HL-60 (cell line): Measurements from ENCODE around the gene CAMTA1.

Experiments used
- DNase-seq, 2 experiments: peaks; one replicate each; pipeline ENCODE4 v3.0.0-alpha.2; 2010 to 2020; ENCODE audit warnings: low read depth in 1 of 2, low spot score in 1 of 2
- H3K27ac ChIP-seq: fragments of 250-450 bp; sonication (Bioruptor Pico); replicated peaks from 2 replicates; pipeline ENCODE4 v1.5.1; 2020; ENCODE audit warnings: mild to moderate bottlenecking, moderate library complexity
- H3K27me3 ChIP-seq: fragments of 250-450 bp; sonication (Bioruptor Pico); 2 replicates; pipeline ENCODE4 v1.5.1; 2021; ENCODE audit warnings: mild to moderate bottlenecking, moderate library complexity; ENCODE audit not compliant: insufficient read depth, poor library complexity, severe bottlenecking
- H3K4me3 ChIP-seq: replicated peaks from 2 replicates; pipeline ENCODE4 v1.5.1; 2011; ENCODE audit warnings: mild to moderate bottlenecking, control low read depth, low read length; ENCODE audit not compliant: insufficient read depth
- GABPA ChIP-seq: IDR thresholded peaks from 2 replicates; pipeline ENCODE4 v1.6.1; 2012; ENCODE audit warnings: low read depth
- POLR2AphosphoS5 ChIP-seq: IDR thresholded peaks from 2 replicates; pipeline ENCODE4 v1.6.1; 2012; ENCODE audit warnings: low read depth
- SPI1 ChIP-seq: IDR thresholded peaks from 2 replicates; pipeline ENCODE4 v1.6.1; 2012; ENCODE audit warnings: low read depth, mild to moderate bottlenecking, borderline replicate concordance
- TF ChIP-seq, protein P1 (sequence below): IDR thresholded peaks from 2 replicates; pipeline ENCODE4 v1.6.1; 2012; ENCODE audit warnings: low read depth; ENCODE audit not compliant: insufficient replicate concordance
- TF ChIP-seq, protein P2 (sequence below): IDR thresholded peaks from one replicate; pipeline ENCODE4 v1.5.1; 2011; ENCODE audit warnings: low read length, control low read depth, inconsistent platforms; ENCODE audit not compliant: insufficient read depth

CAMTA1 gene

GRCh38 chr1:7079637-7080036 is 294.4 kb downstream of the CAMTA1 start:
- DNase-seq = no peak
- H3K27me3 ChIP-seq = no peaks in the 10 kb centered on the region
- H3K4me3 ChIP-seq = no peak overlapping the region
- H3K27ac ChIP-seq = no peak overlapping the region
- TF ChIP-seq POLR2AphosphoS5 = no peak
- TF ChIP-seq, protein P1, sequence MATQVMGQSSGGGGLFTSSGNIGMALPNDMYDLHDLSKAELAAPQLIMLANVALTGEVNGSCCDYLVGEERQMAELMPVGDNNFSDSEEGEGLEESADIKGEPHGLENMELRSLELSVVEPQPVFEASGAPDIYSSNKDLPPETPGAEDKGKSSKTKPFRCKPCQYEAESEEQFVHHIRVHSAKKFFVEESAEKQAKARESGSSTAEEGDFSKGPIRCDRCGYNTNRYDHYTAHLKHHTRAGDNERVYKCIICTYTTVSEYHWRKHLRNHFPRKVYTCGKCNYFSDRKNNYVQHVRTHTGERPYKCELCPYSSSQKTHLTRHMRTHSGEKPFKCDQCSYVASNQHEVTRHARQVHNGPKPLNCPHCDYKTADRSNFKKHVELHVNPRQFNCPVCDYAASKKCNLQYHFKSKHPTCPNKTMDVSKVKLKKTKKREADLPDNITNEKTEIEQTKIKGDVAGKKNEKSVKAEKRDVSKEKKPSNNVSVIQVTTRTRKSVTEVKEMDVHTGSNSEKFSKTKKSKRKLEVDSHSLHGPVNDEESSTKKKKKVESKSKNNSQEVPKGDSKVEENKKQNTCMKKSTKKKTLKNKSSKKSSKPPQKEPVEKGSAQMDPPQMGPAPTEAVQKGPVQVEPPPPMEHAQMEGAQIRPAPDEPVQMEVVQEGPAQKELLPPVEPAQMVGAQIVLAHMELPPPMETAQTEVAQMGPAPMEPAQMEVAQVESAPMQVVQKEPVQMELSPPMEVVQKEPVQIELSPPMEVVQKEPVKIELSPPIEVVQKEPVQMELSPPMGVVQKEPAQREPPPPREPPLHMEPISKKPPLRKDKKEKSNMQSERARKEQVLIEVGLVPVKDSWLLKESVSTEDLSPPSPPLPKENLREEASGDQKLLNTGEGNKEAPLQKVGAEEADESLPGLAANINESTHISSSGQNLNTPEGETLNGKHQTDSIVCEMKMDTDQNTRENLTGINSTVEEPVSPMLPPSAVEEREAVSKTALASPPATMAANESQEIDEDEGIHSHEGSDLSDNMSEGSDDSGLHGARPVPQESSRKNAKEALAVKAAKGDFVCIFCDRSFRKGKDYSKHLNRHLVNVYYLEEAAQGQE = no peak
- no peak for TF ChIP-seq GABPA
- no peak for TF ChIP-seq SPI1
- TF ChIP-seq, protein P2, sequence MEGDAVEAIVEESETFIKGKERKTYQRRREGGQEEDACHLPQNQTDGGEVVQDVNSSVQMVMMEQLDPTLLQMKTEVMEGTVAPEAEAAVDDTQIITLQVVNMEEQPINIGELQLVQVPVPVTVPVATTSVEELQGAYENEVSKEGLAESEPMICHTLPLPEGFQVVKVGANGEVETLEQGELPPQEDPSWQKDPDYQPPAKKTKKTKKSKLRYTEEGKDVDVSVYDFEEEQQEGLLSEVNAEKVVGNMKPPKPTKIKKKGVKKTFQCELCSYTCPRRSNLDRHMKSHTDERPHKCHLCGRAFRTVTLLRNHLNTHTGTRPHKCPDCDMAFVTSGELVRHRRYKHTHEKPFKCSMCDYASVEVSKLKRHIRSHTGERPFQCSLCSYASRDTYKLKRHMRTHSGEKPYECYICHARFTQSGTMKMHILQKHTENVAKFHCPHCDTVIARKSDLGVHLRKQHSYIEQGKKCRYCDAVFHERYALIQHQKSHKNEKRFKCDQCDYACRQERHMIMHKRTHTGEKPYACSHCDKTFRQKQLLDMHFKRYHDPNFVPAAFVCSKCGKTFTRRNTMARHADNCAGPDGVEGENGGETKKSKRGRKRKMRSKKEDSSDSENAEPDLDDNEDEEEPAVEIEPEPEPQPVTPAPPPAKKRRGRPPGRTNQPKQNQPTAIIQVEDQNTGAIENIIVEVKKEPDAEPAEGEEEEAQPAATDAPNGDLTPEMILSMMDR = no peak

- TF ChIP-seq, protein P2 = no peak
- TF ChIP-seq, protein P1 = no peak
- TF ChIP-seq SPI1 (no peak), POLR2AphosphoS5 (no peak), GABPA (no peak)
- no peaks in the 10 kb centered on the region for H3K27me3 ChIP-seq
- H3K4me3 ChIP-seq = no peak overlapping the region
- H3K27ac ChIP-seq = no peak overlapping the region
- DNase-seq = no peak
Measured at GRCh38 chr1:7084232-7084894, 299.1 kb downstream of the CAMTA1 start.

DNA sequence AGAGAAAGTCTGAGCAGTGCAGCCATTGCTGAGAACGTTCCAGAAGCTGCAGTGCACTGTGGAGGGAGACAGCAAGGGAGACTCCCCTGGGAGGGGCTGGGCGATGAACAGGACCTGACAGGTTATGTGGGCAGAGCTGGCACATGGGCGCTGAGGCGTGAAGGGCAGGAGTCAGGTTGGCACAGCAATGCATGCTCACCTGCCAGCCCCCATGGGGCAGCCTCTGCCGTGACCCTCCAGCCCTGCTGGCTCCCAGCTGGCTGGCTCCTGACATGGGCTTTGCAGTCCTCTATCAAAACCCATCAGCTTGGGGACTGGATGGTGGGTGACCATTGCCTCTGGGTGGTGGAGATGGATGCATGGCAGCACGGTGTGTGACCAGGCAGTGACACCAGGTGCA is 300.3 kb downstream of the CAMTA1 start:
- no peak for DNase-seq
- TF ChIP-seq SPI1 (no peak), POLR2AphosphoS5 (no peak)
- TF ChIP-seq, protein P2 = no peak

DNA sequence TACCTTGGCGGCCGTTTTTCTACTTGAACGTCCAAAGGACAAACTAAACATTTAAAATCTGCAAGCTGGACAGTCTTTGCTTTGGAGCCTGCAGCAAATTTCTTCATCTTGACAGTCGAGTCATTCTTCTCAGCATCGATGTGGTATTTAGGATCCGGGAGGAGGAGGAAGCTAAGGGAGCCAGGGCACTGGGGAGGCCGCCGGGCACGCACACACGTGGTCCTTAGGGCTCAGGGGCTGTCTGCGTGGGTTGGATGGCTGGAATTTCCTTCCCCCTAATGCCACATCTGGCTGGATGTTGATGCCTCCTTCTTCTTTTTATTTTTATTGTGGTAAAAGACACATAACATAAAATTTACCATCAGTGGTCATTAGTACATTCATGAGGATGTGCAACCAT is 300.9 kb downstream of the CAMTA1 start:
- no peak overlapping the region for H3K4me3 ChIP-seq
- H3K27me3 ChIP-seq = no peaks in the 10 kb centered on the region
- no peak for TF ChIP-seq SPI1
- TF ChIP-seq, protein P1 = no peak
- TF ChIP-seq, protein P2 = no peak
- TF ChIP-seq POLR2AphosphoS5 = no peak
- no peak for TF ChIP-seq GABPA
- H3K27ac ChIP-seq = no peak overlapping the region
- DNase-seq = no peak

More for the DNA sequence above, 300.3 kb downstream of the CAMTA1 start:
- Histone ChIP-seq H3K27me3 (no peaks in the 10 kb centered on the region), H3K4me3 (no peak overlapping the region), H3K27ac (no peak overlapping the region)
